ENCODE data around the gene ACTL10.

ACTL10 gene

GRCh38 chr20:33664762-33665144 lies 2.0 kb upstream of the ACTL10 start:
- DNase-seq, result no peak

GRCh38 chr20:33667245-33667675 lies 517 bp downstream of the ACTL10 start:
- DNase-seq, result no peak

- DNase-seq, result no peak
Observed at GRCh38 chr20:33667676-33668465, 1.1 kb downstream of the ACTL10 start.

- DNase-seq, result no peak
Observed at GRCh38 chr20:33668466-33669155, 1.9 kb downstream of the ACTL10 start.

DNA sequence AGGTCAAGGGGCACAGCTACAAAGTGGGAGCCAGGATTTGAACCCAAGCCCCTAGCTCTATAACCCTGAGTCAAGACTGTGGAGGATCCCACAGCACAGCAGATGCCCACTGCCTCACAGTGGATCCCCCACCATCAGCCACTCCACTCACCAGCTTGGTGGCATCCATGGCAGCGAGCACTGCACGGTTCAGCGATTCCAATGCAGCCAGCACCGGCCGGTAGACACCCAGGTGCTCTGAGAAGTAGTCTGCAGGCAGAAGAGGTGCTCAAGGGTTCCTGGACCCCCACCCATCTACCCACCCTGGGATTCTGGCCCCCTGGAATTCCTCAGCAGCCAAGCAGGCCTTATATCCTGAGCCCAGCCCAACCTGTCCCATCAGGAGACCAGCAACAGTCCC lies 2.5 kb downstream of the ACTL10 start:
- no peak for DNase-seq

DNA sequence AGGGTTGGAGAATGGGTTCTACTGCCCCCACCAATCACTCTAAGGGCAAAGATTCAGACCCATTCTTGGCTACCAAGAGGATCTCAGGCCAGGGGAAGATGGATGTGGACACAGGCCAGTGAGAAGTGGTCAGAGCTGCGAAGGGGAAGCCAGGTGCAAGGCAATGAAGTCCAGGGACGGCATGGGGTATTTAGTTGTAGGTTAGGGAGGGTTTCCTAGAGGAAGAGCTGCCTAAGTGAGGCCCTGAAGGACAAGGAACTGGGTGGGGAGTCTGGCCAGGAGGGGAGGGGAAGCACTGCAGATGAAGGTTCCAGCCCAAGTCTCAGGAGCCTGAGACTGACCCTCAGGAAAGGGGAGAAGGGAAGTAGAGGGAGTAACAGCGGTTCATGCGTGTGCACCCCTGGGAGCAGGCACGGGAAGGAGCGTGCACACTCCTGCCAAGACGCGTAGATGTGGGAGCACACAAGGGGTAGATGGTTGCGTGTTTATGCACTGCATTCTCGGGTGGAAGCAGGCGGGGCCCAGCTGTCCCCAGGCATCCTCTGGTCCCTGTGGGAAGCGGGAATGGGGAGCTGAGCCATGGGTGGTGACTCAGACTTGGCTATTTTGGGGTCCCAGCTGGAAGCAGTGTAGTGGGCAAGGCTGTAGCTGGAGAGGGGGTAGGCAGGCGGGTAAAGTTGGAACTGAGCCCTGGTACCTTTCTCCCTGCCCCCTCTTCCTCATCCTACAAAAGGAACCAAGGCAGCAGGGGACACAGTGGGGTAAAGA lies 3.3 kb downstream of the ACTL10 start:
- no peak for DNase-seq

- DNase-seq, result no peak
Observed at GRCh38 chr20:33670715-33671499, 4.2 kb downstream of the ACTL10 start.

- no peak for DNase-seq
Observed at GRCh38 chr20:33671573-33672288, 5.0 kb downstream of the ACTL10 start.

DNA sequence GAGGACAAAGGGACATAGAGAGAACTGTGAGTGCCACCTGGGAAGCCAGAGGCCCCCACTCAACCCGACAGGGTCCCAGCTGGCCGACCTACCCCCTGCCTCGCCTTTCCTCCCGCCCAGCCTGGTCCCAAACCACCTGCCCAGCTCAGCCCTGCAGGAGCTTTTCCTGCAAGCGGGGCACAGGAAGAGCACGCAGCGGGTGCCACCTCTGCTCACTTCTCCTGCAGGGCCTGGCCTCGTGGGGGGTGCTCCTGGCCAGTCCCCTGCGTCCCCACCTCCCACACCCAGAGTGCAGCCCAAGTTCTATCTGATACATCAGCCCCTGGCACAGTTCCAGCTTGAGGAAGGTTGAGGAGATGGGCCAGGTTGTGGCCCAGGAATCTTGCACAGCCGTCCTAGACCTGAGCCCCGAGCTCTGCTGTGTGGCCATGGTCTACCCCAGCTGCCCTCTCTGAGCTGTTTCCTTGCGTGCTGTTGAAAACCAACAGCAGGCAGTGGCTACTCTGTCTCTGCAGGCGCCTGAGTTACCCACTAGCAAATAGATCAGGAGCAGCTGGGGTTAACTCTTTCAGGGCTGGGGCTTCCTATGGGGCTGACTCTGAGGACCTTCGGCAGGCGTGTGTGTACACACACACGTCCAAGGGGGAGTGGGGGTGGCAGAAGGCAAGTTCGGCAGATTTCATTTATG lies 5.8 kb downstream of the ACTL10 start:
- peak; percentile 11 for DNase-seq

DNA sequence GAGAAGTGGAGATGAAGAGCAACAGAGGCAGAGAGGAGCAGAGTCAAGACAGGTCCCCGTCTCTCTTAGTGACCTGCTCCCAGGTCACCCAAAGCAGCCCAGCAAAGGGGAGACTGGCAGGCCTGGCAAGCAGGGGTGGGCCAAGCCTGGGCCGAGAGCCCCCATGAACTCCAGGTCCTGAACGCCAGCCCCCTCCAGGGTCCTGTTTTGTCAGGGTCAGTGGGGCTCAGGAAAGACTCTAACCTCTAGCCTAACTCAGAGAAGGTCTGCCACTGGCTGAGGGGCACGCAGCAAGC lies 6.3 kb downstream of the ACTL10 start:
- DNase-seq, result no peak

DNA sequence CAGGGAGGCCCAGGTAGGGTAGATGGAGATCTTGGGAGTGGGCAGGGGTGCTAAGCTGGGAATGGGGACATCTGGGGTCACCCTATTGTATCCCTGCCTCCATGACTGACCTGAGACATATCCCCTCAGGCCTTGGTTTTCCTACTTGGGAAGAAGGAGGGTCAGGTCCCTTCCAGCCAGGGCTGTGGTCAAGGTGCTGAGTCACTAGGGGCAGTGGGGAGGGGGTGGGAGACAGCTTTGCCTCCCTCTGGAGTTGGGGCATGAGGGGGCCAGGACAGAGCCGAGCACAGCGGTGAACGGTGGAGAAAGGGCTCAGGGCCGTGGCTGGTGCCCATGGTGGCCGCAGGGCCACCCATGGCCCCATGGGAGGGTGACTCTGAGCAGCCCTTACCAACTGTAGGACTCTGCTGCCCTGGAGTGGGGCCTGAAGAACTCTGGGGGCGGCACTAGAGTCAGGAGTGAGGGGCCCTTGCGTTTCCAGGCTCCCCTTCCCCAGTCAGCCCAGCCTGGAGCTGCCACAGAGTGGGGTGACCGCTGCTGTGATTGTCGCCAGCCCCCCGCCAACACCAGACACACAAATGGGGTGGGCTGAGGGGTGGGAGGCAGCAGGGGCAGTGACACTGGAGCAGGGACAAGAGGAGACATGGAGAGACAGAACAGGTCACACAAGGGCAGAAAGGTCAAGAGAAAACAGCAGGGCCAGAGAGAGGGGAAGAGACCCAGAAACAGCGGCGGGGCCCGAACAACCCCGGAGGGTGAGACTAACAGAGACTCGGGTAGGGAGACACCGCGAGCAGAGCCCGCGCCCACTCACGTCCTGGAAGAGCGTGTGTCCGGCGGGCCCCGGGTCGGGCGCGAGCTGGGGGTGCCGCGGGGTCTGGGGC lies 6.9 kb downstream of the ACTL10 start:
- DNase-seq, result no peak

- peak; percentile 31 for DNase-seq
Observed at GRCh38 chr20:33674294-33675135, 7.8 kb downstream of the ACTL10 start, which contains the start of gene NECAB3. TSS of gene NECAB3 (minus strand) at chr20:33674428. CDS start at chr20:33674352, 76 bp downstream.

DNA sequence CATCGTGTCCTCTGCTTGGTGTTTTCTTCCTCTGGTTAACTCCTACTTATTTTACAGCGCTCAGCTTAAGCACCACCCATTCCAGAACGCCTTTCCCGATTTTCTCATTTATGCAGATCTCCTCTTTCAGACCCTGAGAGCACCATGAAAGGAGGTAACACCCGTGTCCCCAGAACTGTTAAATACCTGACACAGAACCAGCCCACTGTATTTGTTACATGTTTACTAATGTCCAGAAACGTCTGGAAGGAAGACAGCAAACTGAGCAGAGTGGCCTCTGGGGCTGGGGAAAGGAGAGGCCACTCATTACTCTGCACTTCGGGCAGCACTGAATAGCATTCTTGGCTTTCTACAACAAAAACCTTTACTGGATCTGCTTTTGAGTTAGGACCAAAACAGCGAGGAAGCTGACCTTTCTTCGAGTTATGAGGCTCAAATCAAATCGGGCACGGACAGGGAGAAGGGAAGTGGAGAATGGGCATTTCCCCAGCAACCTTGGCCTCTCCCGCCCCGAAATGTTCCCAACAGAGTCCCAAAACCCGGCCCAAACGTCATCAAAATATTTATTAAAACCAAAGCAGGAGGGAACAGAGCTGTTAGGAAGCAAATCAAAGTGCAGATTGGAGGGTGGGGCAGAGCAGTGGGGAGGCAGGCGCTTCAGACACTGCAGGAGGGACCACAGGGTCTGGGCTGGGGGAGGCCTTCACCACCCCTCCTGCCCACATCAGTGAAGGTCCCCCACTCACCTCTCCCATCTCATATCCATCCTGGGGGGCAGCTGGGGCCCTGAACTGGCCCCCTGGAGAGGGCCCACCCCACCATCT lies 8.6 kb downstream of the ACTL10 start:
- DNase-seq, result no peak

- DNase-seq, result no peak
Observed at GRCh38 chr20:33676121-33676520, 9.4 kb downstream of the ACTL10 start.

- no peak for DNase-seq
Observed at GRCh38 chr20:33676652-33677645, 10.2 kb downstream of the ACTL10 start.

DNA sequence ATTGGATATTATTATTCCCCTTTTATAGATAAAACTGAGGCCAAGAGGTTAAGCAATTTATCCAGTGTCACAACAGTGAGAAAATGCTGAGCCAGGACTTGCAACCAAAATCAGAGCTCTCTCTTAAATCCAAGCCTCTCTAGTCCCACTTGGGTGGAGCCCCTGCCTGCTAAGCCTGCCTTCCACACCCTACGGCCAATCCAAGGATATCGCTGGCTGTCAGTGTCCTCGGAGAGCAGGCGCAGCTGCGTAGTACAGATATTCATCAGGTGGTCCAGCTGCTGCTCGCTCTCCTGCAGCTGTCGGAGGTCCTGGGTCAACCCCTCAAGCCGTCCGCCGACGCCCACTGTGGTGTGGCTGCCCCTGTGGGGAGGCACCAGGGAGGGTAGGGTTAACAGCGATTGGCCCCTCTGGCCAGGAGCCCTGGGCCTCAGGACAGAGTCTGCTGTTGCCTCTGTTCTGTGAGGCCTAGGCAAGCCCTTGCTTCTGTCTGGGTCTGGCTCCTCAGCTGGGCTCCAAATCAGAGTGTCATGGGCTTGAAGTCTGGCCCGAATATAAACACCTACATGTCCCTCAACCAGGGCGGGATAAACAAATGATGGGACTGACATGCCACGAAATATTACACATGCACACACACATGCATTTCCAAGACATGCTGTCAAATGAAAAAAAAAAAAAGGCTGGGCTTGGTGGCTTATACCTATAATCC lies 11.4 kb downstream of the ACTL10 start:
- DNase-seq, result no peak
